ENCODE measurements around the gene PXDN. TPM values are rescaled to one million over a fixed set of nuclear protein-coding genes. Genes with fewer than 3 reads are reported as not detected.

The PXDN gene
- total and polyA plus RNA-seq, 9 of the 15 experiments (the other 6 are each of a cell fraction or from before 2014, with no cell fraction given) = 0.49 TPM; not detected in 8

DNA sequence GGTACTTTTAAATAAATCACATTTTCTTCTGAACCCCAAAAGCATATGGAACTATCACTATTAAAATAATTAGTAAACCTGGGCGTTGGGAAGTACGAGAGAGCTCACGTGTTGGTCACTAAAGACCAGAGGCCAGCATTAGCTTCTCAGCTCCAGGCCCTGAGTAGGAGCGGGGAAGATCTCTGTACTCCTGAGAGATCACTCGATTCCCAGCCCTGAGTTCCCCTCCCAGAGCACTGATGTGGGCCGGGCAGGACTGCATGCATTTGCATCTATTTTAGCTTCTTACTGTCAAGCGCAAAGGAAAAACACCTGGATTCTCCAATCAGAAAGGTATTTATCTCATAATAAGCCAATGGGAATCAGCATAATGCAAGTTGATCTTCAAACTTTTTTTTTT, 6.2 kb downstream of the PXDN start:
- Histone ChIP-seq H3K4me3 (no peak overlapping the region), H4K20me1 (replicated peaks; ENCODE audit: control insufficient read depth, insufficient read depth, low read length) (no peaks in the 10 kb centered on the region), H3K4me1 (replicated peaks in 1 of 2; ENCODE audit: control insufficient read depth in 2 of 2, insufficient read depth in 2 of 2, low read length in 2 of 2) (no peaks in the 10 kb centered on the region), H3K4me2 (ENCODE audit: insufficient read depth, low read length) (no peak overlapping the region), H3K79me2 (ENCODE audit: control insufficient read depth, insufficient read depth, low read length) (no peaks in the 10 kb centered on the region), H3K27me3 (ENCODE audit: control insufficient read depth in 2 of 2, insufficient read depth in 2 of 2, low read length in 2 of 2) (peaks cover 0 to 15% of the 10 kb centered on the region in 2 experiments; a peak in 2 of 5 replicates), H2AFZ (ENCODE audit: low read depth, low read length) (no peak overlapping the region), H3K27ac (ENCODE audit: extremely low read depth, low read depth, low read length) (no peak overlapping the region), H3K36me3 (ENCODE audit: control insufficient read depth, insufficient read depth, low read length) (no peaks in the 10 kb centered on the region), H3K9me3 (replicated peaks; ENCODE audit: control insufficient read depth, insufficient read depth, low read depth, low read length) (no peaks in the 10 kb centered on the region), H3K9ac (ENCODE audit: insufficient read depth in 1 of 2, low read depth in 2 of 2, low read length in 2 of 2) (no peak overlapping the region), H3K9me1 (ENCODE audit: control insufficient read depth, insufficient read depth, low read length) (no peaks in the 10 kb centered on the region)
- 0% methylated on average over 7 of the region's 7 CpGs for WGBS (ENCODE audit: insufficient coverage, low coverage, missing lambda C conversion rate)
- no TSS peak for BruUV-seq (replicated peaks)
- POLR2A ChIA-PET = no interaction called here
- in situ Hi-C loops (cut with MboI) (no loop called here), intact Hi-C loops (cut with micrococcal nuclease) (no loop called here)
- FAIRE-seq (no peak), DNase-seq (ENCODE audit: extremely low read depth in 1 of 4, low spot score in 3 of 4) (no peak), ATAC-seq (no peak)
- no peak for TF ChIP-seq TBP (optimal IDR thresholded peaks at IDR 0.05; ENCODE audit: low read depth, low read length)
- no peak for TF ChIP-seq HNRNPLL (IDR thresholded peaks at IDR 0.05; ENCODE audit: low read depth, low read length, poor library complexity, severe bottlenecking)
- TF ChIP-seq ZNF696 (CRISPR knock-in tag; conservative IDR thresholded peaks at IDR 0.05) = no peak
- no peak for TF ChIP-seq ZBTB1 (CRISPR knock-in tag; IDR thresholded peaks at IDR 0.05; ENCODE audit: borderline replicate concordance, low read depth)
- no peak for TF ChIP-seq CCNT2 (IDR thresholded peaks at IDR 0.05; ENCODE audit: borderline replicate concordance, extremely low read depth, insufficient read length, low read depth, low read length)
- TF ChIP-seq, protein P1, sequence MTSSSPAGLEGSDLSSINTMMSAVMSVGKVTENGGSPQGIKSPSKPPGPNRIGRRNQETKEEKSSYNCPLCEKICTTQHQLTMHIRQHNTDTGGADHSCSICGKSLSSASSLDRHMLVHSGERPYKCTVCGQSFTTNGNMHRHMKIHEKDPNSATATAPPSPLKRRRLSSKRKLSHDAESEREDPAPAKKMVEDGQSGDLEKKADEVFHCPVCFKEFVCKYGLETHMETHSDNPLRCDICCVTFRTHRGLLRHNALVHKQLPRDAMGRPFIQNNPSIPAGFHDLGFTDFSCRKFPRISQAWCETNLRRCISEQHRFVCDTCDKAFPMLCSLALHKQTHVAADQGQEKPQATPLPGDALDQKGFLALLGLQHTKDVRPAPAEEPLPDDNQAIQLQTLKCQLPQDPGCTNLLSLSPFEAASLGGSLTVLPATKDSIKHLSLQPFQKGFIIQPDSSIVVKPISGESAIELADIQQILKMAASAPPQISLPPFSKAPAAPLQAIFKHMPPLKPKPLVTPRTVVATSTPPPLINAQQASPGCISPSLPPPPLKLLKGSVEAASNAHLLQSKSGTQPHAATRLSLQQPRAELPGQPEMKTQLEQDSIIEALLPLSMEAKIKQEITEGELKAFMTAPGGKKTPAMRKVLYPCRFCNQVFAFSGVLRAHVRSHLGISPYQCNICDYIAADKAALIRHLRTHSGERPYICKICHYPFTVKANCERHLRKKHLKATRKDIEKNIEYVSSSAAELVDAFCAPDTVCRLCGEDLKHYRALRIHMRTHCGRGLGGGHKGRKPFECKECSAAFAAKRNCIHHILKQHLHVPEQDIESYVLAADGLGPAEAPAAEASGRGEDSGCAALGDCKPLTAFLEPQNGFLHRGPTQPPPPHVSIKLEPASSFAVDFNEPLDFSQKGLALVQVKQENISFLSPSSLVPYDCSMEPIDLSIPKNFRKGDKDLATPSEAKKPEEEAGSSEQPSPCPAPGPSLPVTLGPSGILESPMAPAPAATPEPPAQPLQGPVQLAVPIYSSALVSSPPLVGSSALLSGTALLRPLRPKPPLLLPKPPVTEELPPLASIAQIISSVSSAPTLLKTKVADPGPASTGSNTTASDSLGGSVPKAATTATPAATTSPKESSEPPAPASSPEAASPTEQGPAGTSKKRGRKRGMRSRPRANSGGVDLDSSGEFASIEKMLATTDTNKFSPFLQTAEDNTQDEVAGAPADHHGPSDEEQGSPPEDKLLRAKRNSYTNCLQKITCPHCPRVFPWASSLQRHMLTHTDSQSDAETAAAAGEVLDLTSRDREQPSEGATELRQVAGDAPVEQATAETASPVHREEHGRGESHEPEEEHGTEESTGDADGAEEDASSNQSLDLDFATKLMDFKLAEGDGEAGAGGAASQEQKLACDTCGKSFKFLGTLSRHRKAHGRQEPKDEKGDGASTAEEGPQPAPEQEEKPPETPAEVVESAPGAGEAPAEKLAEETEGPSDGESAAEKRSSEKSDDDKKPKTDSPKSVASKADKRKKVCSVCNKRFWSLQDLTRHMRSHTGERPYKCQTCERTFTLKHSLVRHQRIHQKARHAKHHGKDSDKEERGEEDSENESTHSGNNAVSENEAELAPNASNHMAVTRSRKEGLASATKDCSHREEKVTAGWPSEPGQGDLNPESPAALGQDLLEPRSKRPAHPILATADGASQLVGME (CRISPR knock-in tag; IDR thresholded peaks at IDR 0.05) = no peak
- TF ChIP-seq SRSF7 (optimal IDR thresholded peaks at IDR 0.05; ENCODE audit: low read depth, low read length) = no peak
- no peak for TF ChIP-seq ZEB2 (IDR thresholded peaks at IDR 0.05)
- no peak for TF ChIP-seq ZNF324 (CRISPR knock-in tag; IDR thresholded peaks at IDR 0.05)
- TF ChIP-seq JUNB (CRISPR knock-in tag; conservative IDR thresholded peaks at IDR 0.05) = no peak
- no peak for TF ChIP-seq ARHGAP35 (IDR thresholded peaks at IDR 0.05; ENCODE audit: partially characterized antibody)
- no peak for TF ChIP-seq FOXJ3 (CRISPR knock-in tag; IDR thresholded peaks at IDR 0.05)
- CTCF ChIA-PET (ENCODE audit: low intra/inter-chr PET ratio) = no interaction called here

All from K562 (cell line).